Astrocyte of the hippocampus (primary cell): ENCODE results near the gene GCC1.
A peak's percentile ranks its signal among the peaks of the same experiment; 100 is the strongest.

ENCODE experiments used
- DNase-seq: peaks from one replicate; pipeline ENCODE4 v3.0.0; 2011; ENCODE audit warnings: low read depth, low spot score

Gene GCC1

DNA sequence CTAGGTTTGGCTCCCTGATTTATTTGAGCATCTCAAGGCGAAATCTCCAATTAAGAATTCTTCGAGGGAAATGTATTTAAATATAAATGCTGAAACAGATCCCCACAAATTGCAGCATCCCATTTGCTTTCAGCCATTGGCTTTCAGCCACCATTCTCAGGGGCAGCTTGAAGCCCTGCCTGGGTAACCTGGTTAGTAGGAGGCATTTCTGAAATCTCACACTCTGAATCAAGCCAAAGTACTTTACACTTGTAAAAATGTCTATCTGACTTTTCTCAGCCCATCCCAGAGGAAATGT lies 49.1 kb downstream of the GCC1 start:
- peak; percentile 16 for DNase-seq

DNA sequence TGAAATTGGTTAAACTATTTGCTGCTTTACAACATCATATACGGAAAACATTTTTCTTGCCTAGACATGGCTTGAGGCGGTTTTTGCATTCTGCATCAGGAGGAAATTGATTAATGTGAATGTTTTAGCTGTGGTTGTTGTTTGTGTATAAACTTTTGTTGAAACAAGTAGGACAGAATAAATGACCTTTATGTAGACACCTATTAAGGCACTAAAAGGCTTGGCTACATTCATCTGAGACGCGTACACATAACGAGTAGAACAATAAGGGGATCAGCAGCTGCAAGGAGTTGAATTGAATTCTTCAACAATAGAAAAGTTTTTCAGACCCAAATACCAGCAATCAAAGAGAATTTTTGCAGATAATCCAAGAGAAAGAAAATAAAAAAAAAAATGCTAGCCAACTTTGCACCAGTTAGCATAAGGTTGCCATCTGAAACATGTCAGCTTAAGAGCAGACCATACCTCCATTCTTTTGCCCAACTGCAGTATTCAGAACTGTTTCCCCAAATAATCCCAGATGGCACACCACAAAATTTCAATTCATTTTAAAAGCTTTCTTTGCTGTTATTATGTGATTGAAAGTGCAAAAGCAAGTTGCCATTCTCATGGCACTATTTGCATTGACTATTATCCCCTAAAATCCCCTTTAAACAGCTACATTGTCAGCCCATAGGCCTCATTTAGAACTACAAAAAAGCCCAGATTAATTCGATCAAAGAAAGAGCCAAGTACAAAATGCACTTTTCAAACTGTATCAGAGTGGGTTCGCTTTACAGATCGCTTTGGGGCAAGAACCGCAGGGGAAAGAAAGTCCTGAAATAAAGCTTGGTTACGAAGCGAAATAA lies 49.6 kb downstream of the GCC1 start:
- DNase-seq = no peak

DNA sequence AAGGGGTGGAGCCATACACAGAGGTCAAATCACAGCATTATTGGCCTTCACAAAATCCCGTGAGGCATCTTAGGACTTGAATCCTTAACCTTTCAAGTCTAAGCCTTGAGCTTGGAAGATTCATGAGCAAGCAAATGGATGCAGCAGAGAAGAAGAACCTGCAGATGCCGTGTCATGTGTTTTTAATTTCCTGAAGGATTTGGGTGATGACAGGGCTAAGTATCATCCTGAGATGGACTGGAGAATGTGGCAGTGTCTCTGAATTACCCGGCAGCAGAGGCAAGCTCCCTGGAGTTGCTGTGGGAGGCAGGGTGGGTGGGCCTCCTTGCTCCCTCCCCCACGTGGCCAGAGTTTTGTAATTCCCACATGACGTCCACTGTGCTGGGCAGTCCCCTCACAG lies 50.8 kb downstream of the GCC1 start:
- no peak for DNase-seq

DNA sequence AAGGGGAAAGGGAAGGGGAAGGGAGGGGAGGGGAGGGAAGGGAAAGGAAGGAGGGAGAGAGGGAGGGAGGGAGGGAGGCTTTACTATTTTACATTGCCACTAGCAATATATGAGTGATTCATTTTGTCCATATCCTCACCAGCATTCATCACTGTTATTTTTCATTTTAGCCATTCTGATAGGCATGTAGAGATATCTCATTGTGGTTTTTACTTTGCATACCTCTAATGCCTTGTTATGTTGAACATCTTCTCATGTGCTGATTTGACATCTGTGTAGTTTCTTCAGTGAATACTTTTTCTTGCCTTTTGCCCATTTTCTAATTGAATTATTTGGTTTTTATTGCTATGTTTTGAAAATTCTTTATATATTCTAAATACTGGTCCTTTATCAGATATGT lies 52.7 kb downstream of the GCC1 start:
- no peak for DNase-seq

DNA sequence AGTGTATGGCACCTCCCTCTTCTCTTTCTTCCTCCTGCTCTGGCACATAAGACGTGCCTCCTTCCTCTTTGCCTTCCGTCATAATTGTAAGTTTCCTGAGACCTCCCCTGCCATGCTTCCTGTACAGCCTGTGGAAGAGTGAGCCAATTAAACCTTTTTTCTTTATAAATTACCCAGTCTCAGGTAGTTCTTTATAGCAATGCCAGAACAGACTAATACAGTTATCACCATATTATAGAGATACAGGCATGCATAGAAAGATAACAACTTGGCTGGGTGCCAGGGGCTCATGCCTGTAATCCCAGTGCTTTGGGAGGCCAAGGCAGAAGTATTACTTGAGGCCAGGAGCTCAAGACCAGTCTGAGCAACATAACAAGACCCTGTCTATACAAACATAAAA lies 53.2 kb downstream of the GCC1 start:
- no peak for DNase-seq
